IMR-90 (cell line): ENCODE measurements around the gene SLC51A. TPM values are rescaled to one million over a fixed set of nuclear protein-coding genes. Genes with fewer than 3 reads are reported as not detected.

Source experiments
- ATAC-seq: fragments of 200-7000 bp; cut with Tn5 transposase; 2 replicates; pipeline ENCODE4 v1.9.1; 2020; ENCODE audit warnings: low read depth, mild to moderate bottlenecking, moderate library complexity
- BruUV-seq: library from RNA; stranded (reverse); fragments of 400-500 nt; replicated peaks from 2 replicates; lab custom pipeline; 2021; lab: Mats Ljungman, UMichigan
- CTCF ChIA-PET: fragments of 300-600 bp; formaldehyde crosslinking; extraction: SDS; loops from one replicate; lab custom pipeline; 2021; ENCODE audit warnings: antibody characterized with exemption; lab: Yijun Ruan, JAX
- POLR2A ChIA-PET: fragments of 300-600 bp; sonication (Branson Sonifier 250); formaldehyde crosslinking; loops from one replicate; lab custom pipeline; 2022; ENCODE audit warnings: antibody characterized with exemption; ENCODE audit not compliant: unreplicated experiment; lab: Charles Lee
- DNase-seq: peaks from one replicate; pipeline ENCODE4 v3.0.0; 2013
- H2AFZ ChIP-seq: replicated peaks from 2 replicates; pipeline ENCODE3; 2013; ENCODE audit warnings: low read length, mild to moderate bottlenecking; ENCODE audit not compliant: poor library complexity
- H2AK5ac ChIP-seq: 2 replicates; pipeline ENCODE4 v1.6.1; 2013; ENCODE audit warnings: low read depth, low read length, inconsistent platforms
- H2AK9ac ChIP-seq: replicated peaks from 2 replicates; pipeline ENCODE3; 2013; ENCODE audit warnings: mild to moderate bottlenecking, low read depth, low read length, moderate library complexity; ENCODE audit not compliant: poor library complexity
- H2BK120ac ChIP-seq: 2 replicates; pipeline ENCODE4 v1.6.1; 2013; ENCODE audit warnings: low read depth, low read length, inconsistent platforms
- H2BK15ac ChIP-seq: 3 replicates; pipeline ENCODE4 v1.6.1; 2013; ENCODE audit warnings: low read depth, low read length, inconsistent platforms
- H2BK20ac ChIP-seq: 2 replicates; pipeline ENCODE4 v1.6.1; 2013; ENCODE audit warnings: low read depth, mild to moderate bottlenecking, inconsistent platforms, low read length, moderate library complexity
- H2BK5ac ChIP-seq: 2 replicates; pipeline ENCODE4 v1.6.1; 2013; ENCODE audit warnings: mild to moderate bottlenecking, low read depth, low read length, inconsistent platforms; ENCODE audit not compliant: poor library complexity, severe bottlenecking
- H3K14ac ChIP-seq: replicated peaks from 2 replicates; pipeline ENCODE4 v1.6.1; 2013; ENCODE audit warnings: low read depth, low read length, inconsistent platforms
- H3K18ac ChIP-seq: 2 replicates; pipeline ENCODE4 v1.6.1; 2013; ENCODE audit warnings: low read depth, low read length, control low read depth
- H3K23ac ChIP-seq: 2 replicates; pipeline ENCODE4 v1.6.1; 2013; ENCODE audit warnings: low read depth, low read length, inconsistent platforms
- H3K27ac ChIP-seq: 2 replicates; pipeline ENCODE4 v1.5.1; 2013; ENCODE audit warnings: mild to moderate bottlenecking, control low read depth, low read length; ENCODE audit not compliant: insufficient read depth
- H3K27me3 ChIP-seq: 2 replicates; pipeline ENCODE4 v1.6.1; 2013; ENCODE audit warnings: low read length; ENCODE audit not compliant: control insufficient read depth, insufficient read depth
- H3K36me3 ChIP-seq: 2 replicates; pipeline ENCODE4 v1.6.1; 2013; ENCODE audit warnings: low read length, mixed read lengths; ENCODE audit not compliant: control insufficient read depth, insufficient read depth
- H3K4ac ChIP-seq: 2 replicates; pipeline ENCODE4 v1.6.1; 2013; ENCODE audit warnings: low read depth, low read length, inconsistent platforms
- H3K4me1 ChIP-seq: 2 replicates; pipeline ENCODE4 v1.6.1; 2013; ENCODE audit warnings: low read length, mixed read lengths; ENCODE audit not compliant: control insufficient read depth, insufficient read depth
- H3K4me2 ChIP-seq: 2 replicates; pipeline ENCODE4 v1.6.1; 2013; ENCODE audit warnings: low read depth, mild to moderate bottlenecking, control low read depth, low read length, moderate library complexity
- H3K4me3 ChIP-seq: 2 replicates; pipeline ENCODE4 v1.5.1; 2013; ENCODE audit warnings: low read depth, mild to moderate bottlenecking, control low read depth, low read length, moderate library complexity; ENCODE audit not compliant: insufficient read depth
- H3K56ac ChIP-seq: 2 replicates; pipeline ENCODE4 v1.6.1; 2013; ENCODE audit warnings: low read length, inconsistent platforms; ENCODE audit not compliant: insufficient read depth; ENCODE audit errors: extremely low read depth
- H3K79me1 ChIP-seq, 2 experiments: 2 replicates each; pipeline ENCODE4 v1.6.1; 2013; ENCODE audit warnings: low read length in 2 of 2, inconsistent platforms in 1 of 2, low read depth in 1 of 2
- H3K9ac ChIP-seq: 2 replicates; pipeline ENCODE4 v1.6.1; 2013; ENCODE audit warnings: low read depth, low read length, control low read depth
- H3K9me1 ChIP-seq: 2 replicates; pipeline ENCODE4 v1.6.1; 2013; ENCODE audit warnings: low read length, inconsistent platforms; ENCODE audit not compliant: insufficient read depth
- H3K9me3 ChIP-seq: 2 replicates; pipeline ENCODE4 v1.6.1; 2013; ENCODE audit warnings: low read length; ENCODE audit not compliant: control insufficient read depth, insufficient read depth
- H4K20me1 ChIP-seq: 2 replicates; pipeline ENCODE4 v1.6.1; 2013; ENCODE audit warnings: low read length, inconsistent platforms; ENCODE audit not compliant: insufficient read depth
- H4K5ac ChIP-seq: 2 replicates; pipeline ENCODE4 v1.6.1; 2013; ENCODE audit warnings: mild to moderate bottlenecking, low read depth, low read length, control low read depth
- H4K8ac ChIP-seq, 2 experiments: 2 replicates each; pipeline ENCODE4 v1.6.1; 2013; ENCODE audit warnings: low read depth in 2 of 2, low read length in 2 of 2, control low read depth in 1 of 2, inconsistent platforms in 1 of 2
- H4K91ac ChIP-seq: 2 replicates; pipeline ENCODE4 v1.6.1; 2013; ENCODE audit warnings: low read depth, low read length, inconsistent platforms; ENCODE audit not compliant: insufficient read depth
- BHLHE40 ChIP-seq: fragments of 150-350 bp; IDR thresholded peaks from 2 replicates; pipeline ENCODE4 v1.6.1; 2016; ENCODE audit warnings: mild to moderate bottlenecking, low read depth, low read length
- CTCF ChIP-seq: conservative IDR thresholded peaks from 2 replicates; pipeline ENCODE4 v1.5.1; 2012; ENCODE audit warnings: mild to moderate bottlenecking, low read depth, low read length, improper control_type of control experiment
- MAFK ChIP-seq: IDR thresholded peaks from 2 replicates; pipeline ENCODE4 v1.6.1; 2012; ENCODE audit warnings: low read depth, low read length, improper control_type of control experiment
- NFE2L2 ChIP-seq: fragments of 150-350 bp; IDR thresholded peaks from 2 replicates; pipeline ENCODE4 v1.6.1; 2016; ENCODE audit warnings: low read depth, mild to moderate bottlenecking, low read length
- POLR2A ChIP-seq: IDR thresholded peaks from 2 replicates; pipeline ENCODE4 v1.6.1; 2012; ENCODE audit warnings: mild to moderate bottlenecking, low read depth, low read length
- RCOR1 ChIP-seq: IDR thresholded peaks from 2 replicates; pipeline ENCODE4 v1.6.1; 2012; ENCODE audit warnings: mild to moderate bottlenecking, low read length, improper control_type of control experiment; ENCODE audit not compliant: insufficient replicate concordance
- RFX5 ChIP-seq: IDR thresholded peaks from 2 replicates; pipeline ENCODE4 v1.8.0; 2012; ENCODE audit warnings: low read depth, mild to moderate bottlenecking, low read length, moderate library complexity
- WGBS, 2 experiments: methylation state at CpG; one replicate each; pipeline versions ENCODE4 v1.1.5 to v1.1.7; 2013; ENCODE audit warnings: missing lambda C conversion rate in 2 of 2; ENCODE audit not compliant: insufficient read length in 1 of 2; ENCODE audit errors: extremely low coverage in 2 of 2; 5-methylcytosine and 5-hydroxymethylcytosine counted together
- dilution Hi-C: fragments of 300-500 bp; cut with HindIII; formaldehyde crosslinking; loops from one replicate; pipeline ENCODE4 v1.14.3; 2018; ENCODE audit warnings: low sequenced_read_pairs; ENCODE audit not compliant: unreplicated experiment
- in situ Hi-C: fragments of 300-500 bp; cut with MboI; formaldehyde crosslinking; loops from 3 replicates; pipeline ENCODE4 v1.14.3; 2019; ENCODE audit warnings: low sequenced_read_pairs, inconsistent platforms, mixed read lengths
- intact Hi-C: fragments of 100-400 bp; cut with micrococcal nuclease; formaldehyde crosslinking; loops from 2 replicates; pipeline ENCODE4 v1.10.0; 2022
- polyA plus RNA-seq, 3 experiments: library from polyadenylated mRNA; depleted of rRNA; stranded (reverse); fragments of >200 nt; gene quantifications; 2 replicates each; pipeline ENCODE4 v1.2.3, GENCODE V29; 2012; ENCODE audit warnings: low replicate concordance in 1 of 3
- total RNA-seq: library from RNA; depleted of rRNA; stranded (reverse); fragments of >200 nt; gene quantifications from 2 replicates; pipeline ENCODE4 v1.2.3, GENCODE V29; 2012
- TF ChIP-seq, protein P1 (sequence below): fragments of 150-350 bp; IDR thresholded peaks from 2 replicates; pipeline ENCODE4 v1.6.1; 2016; ENCODE audit warnings: low read depth, mild to moderate bottlenecking, low read length, moderate library complexity, borderline replicate concordance
- TF ChIP-seq, protein P2 (sequence below): fragments of 150-350 bp; IDR thresholded peaks from 2 replicates; pipeline ENCODE4 v1.6.1; 2017; ENCODE audit warnings: mild to moderate bottlenecking, antibody characterized with exemption, low read length, low read depth

The SLC51A gene
- total and polyA plus RNA-seq, 2 of the 4 experiments (the other 2 are of a cell fraction) = not detected

GRCh38 chr3:196238612-196239560, 22.6 kb downstream of the SLC51A start:
- no peak overlapping the region; the same call in 1 of the 2 replicates for H3K4me2 ChIP-seq
- H3K9me1 ChIP-seq = 0 out of 2 replicates have a peak, but pooled peaks cover 5% of the 10 kb centered on the region
- peaks cover 5 to 14% of the 10 kb centered on the region in 2 experiments; a peak in 3 of 4 replicates for H3K79me1 ChIP-seq
- no peak overlapping the region for H3K27ac ChIP-seq
- no peak overlapping the region for H2BK20ac ChIP-seq
- no peak overlapping the region for H2BK15ac ChIP-seq
- in situ Hi-C loops (no loop called here), dilution Hi-C loops (no loop called here), intact Hi-C loops (no loop called here)
- H3K27me3 ChIP-seq = no peaks in the 10 kb centered on the region
- CTCF ChIA-PET = interaction anchor here (1.0 kb wide), 1 partner anchor 42 kb away, joined by 4 read pairs; no protein-coding TSS in a partner anchor
- no peak overlapping the region for H4K8ac ChIP-seq
- H3K14ac ChIP-seq = no peak overlapping the region
- H3K4me1 ChIP-seq = peaks cover 4% of the 10 kb centered on the region; the same call in 1 of the 2 replicates
- no TSS peak for BruUV-seq
- H2AK9ac ChIP-seq = peak overlapping the region; percentile 12
- no peak overlapping the region for H2BK5ac ChIP-seq
- H4K5ac ChIP-seq = no peak overlapping the region
- H3K9me3 ChIP-seq = no peaks in the 10 kb centered on the region
- no CpG with 5 or more reads among the region's 14 CpGs for WGBS, 2 experiments
- H3K56ac ChIP-seq = no peak overlapping the region
- ATAC-seq (peak; percentile 86), DNase-seq (peak; percentile 78)
- no peak overlapping the region for H2AK5ac ChIP-seq
- no peak overlapping the region for H3K18ac ChIP-seq
- no peak overlapping the region for H3K4ac ChIP-seq
- POLR2A ChIA-PET = no interaction called here
- no peaks in the 10 kb centered on the region for H4K20me1 ChIP-seq
- H2AFZ ChIP-seq = peak overlapping the region; percentile 9
- H4K91ac ChIP-seq = no peak overlapping the region
- H2BK120ac ChIP-seq = no peak overlapping the region
- no peak overlapping the region for H3K9ac ChIP-seq
- no peak overlapping the region for H3K23ac ChIP-seq
- TF ChIP-seq, protein P1, sequence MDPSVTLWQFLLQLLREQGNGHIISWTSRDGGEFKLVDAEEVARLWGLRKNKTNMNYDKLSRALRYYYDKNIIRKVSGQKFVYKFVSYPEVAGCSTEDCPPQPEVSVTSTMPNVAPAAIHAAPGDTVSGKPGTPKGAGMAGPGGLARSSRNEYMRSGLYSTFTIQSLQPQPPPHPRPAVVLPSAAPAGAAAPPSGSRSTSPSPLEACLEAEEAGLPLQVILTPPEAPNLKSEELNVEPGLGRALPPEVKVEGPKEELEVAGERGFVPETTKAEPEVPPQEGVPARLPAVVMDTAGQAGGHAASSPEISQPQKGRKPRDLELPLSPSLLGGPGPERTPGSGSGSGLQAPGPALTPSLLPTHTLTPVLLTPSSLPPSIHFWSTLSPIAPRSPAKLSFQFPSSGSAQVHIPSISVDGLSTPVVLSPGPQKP = no peak
- TF ChIP-seq, protein P2, sequence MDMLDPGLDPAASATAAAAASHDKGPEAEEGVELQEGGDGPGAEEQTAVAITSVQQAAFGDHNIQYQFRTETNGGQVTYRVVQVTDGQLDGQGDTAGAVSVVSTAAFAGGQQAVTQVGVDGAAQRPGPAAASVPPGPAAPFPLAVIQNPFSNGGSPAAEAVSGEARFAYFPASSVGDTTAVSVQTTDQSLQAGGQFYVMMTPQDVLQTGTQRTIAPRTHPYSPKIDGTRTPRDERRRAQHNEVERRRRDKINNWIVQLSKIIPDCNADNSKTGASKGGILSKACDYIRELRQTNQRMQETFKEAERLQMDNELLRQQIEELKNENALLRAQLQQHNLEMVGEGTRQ = no peak
- TF ChIP-seq RFX5 (no peak), RCOR1 (no peak), NFE2L2 (no peak), MAFK (no peak), POLR2A (no peak), CTCF (no peak), BHLHE40 (no peak)
- H3K36me3 ChIP-seq = peaks cover 37% of the 10 kb centered on the region
- H3K4me3 ChIP-seq = no peak overlapping the region
